Memory B cell (primary cell): Measurements from ENCODE around the gene PROP1.
"Not testable (repeated sequence)": the region's sequence is repeated elsewhere in the genome, so short reads cannot be mapped to it uniquely, and the experiment has no call there.

Experiments
- ATAC-seq: fragments of 150-1000 bp; cut with Tn5 transposase; 2 replicates; pipeline ENCODE4 v1.10.0; 2021; ENCODE audit warnings: low read depth, mild to moderate bottlenecking, moderate library complexity
- DNase-seq, 2 donors: peaks; one replicate each; pipeline ENCODE4 v3.0.0; 2022; ENCODE audit warnings: low spot score in 2 of 2
- H3K27ac Mint-ChIP-seq: one replicate; pipeline ENCODE4 v1.8.0; 2022; ENCODE audit warnings: mild to moderate bottlenecking, moderate library complexity, mixed read lengths
- H3K27me3 Mint-ChIP-seq: one replicate; pipeline ENCODE4 v1.8.0; 2022; ENCODE audit warnings: mixed read lengths
- H3K36me3 Mint-ChIP-seq: one replicate; pipeline ENCODE4 v1.8.0; 2022; ENCODE audit warnings: mild to moderate bottlenecking, mixed read lengths
- H3K4me1 Mint-ChIP-seq: one replicate; pipeline ENCODE4 v1.8.0; 2022; ENCODE audit warnings: mixed read lengths
- H3K4me3 Mint-ChIP-seq: one replicate; pipeline ENCODE4 v1.8.0; 2022; ENCODE audit warnings: mild to moderate bottlenecking, moderate library complexity, mixed read lengths
- H3K9me3 Mint-ChIP-seq: one replicate; pipeline ENCODE4 v1.8.0; 2022; ENCODE audit warnings: mixed read lengths

The PROP1 gene

GRCh38 chr5:177945145-177945544 is 50.9 kb downstream of the PROP1 start:
- DNase-seq, H3K9me3 Mint-ChIP-seq, ATAC-seq, H3K27me3 Mint-ChIP-seq, H3K4me1 Mint-ChIP-seq, H3K36me3 Mint-ChIP-seq: not testable (repeated sequence)
- Mint-ChIP-seq H3K4me3 (peak overlapping the region; percentile 73), H3K27ac (peak overlapping the region; percentile 93)

DNA sequence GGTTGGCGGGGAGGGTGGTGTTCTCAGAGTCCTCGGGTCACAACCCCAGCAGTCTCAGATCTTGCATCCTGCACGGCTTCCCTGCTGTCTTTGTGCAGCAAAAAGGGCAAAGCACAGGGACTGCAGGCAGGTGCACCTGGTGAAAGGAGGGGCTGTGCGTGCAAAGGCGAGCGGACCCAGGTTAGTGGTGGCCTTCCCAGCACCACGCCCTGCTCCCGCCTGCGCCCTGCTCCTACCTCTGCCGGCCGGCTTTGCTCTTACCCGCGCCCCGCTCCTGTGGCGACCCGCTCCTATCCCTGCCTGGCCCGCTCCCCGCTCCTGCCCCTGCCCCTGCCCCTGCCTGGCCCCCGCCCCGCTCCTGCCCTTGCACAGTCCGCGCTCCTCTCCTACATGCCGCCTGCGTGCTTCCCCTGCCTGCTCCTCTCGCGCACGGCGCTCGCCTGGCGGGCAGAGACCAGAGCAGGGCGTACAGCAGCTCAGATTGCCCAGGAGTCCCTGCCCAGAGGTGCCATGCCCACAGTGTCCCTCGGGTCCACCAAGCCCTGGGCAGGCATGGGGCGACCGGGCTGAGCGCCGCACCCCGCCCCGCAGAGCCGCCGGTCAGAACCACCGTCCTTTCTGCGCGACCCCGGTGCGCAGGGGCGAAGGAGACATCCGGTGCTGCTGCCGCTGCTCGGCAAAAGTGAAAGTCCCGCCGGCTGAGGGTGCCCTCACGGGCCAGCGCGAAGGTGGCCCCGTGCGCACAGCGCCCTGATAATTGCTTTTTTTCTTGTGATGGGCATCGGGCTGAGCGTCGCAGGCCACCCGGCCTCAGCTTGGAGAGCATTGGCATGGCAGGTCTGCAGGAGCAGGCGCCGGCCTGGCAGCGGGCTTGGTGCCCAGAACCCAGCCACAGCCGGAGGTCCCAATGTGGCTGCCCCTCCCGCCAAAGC is 52.0 kb downstream of the PROP1 start:
- not testable (repeated sequence) for H3K36me3 Mint-ChIP-seq, H3K4me1 Mint-ChIP-seq, DNase-seq, H3K9me3 Mint-ChIP-seq, H3K27me3 Mint-ChIP-seq, H3K27ac Mint-ChIP-seq
- peak; percentile 9 for ATAC-seq
- peak overlapping the region; percentile 81 for H3K4me3 Mint-ChIP-seq

DNA sequence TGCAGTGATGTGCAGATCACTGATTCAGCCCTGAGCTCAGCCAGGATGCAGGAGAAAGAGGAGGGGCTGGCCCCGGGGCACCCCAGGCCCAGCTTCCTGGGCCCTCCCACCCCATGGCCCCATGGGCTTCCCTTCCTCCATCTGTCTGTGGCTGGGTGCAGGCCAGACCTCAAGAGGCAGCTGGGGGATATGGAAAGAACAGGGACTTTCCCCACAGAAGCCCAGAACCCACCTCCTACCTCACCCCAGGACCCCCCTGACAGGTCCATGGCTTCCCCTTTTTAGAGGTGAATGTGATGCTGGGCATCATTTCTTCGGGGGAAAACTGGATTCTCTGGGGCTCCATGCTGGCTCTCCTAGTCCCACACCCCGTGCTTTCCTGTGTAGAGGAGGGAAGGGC is 53.1 kb downstream of the PROP1 start:
- H3K4me3 Mint-ChIP-seq: peak overlapping the region; percentile 41
- not testable (repeated sequence) for H3K36me3 Mint-ChIP-seq, DNase-seq, H3K9me3 Mint-ChIP-seq, H3K4me1 Mint-ChIP-seq, H3K27ac Mint-ChIP-seq, H3K27me3 Mint-ChIP-seq
- peak; percentile 49 for ATAC-seq
